ENCODE measurements around the gene ENPP1.

- no peak for TF ChIP-seq CTCF (IDR thresholded peaks at IDR 0.05)
- no peak for TF ChIP-seq EZH2 (IDR thresholded peaks at IDR 0.05; ENCODE audit: borderline replicate concordance, insufficient read depth, low read depth, low read length, poor library complexity, severe bottlenecking)
These were observed 18.6 kb upstream of the ENPP1 start for GRCh38 chr6:131789219-131789618.
